ENCODE results near the gene ASCL1. TPM values are rescaled to one million over a fixed set of nuclear protein-coding genes. Genes with fewer than 3 reads are reported as not detected.

The ASCL1 gene
- total RNA-seq, 4 donors from 2014 or later: 0.15 to 0.54 TPM; not detected in 2

GRCh38 chr12:102965281-102966155, 8.0 kb downstream of the ASCL1 start:
- no peak for ATAC-seq
- TF ChIP-seq POLR2A (IDR thresholded peaks at IDR 0.05) (no peak), CTCF (IDR thresholded peaks at IDR 0.05) (no peak), EP300 (IDR thresholded peaks at IDR 0.05) (no peak), POLR2AphosphoS5 (IDR thresholded peaks at IDR 0.05) (no peak)
- WGBS, 2 donors (ENCODE audit: low coverage in 1 of 2): 1% methylated on average over 20 to 24 of the region's 38 CpGs
- H3K4me1 ChIP-seq: peaks cover 0 to 19% (median 0%) of the 10 kb centered on the region in 3 donors
- H3K27me3 ChIP-seq: peaks cover 90% of the 10 kb centered on the region
- no peaks in the 10 kb centered on the region for H3K36me3 ChIP-seq
- H3K9me3 ChIP-seq: peaks cover 0 to 15% (median 0%) of the 10 kb centered on the region in 3 donors
- H3K4me3 ChIP-seq: peak overlapping the region in 1 of 2 donors; percentile 11
- H3K27ac ChIP-seq: no peak overlapping the region

- Histone ChIP-seq H3K36me3 (no peaks in the 10 kb centered on the region), H3K4me1 (peaks cover 0 to 19% (median 0%) of the 10 kb centered on the region in 3 donors), H3K27ac (no peak overlapping the region), H3K9me3 (peaks cover 0 to 15% (median 0%) of the 10 kb centered on the region in 3 donors), H3K27me3 (peaks cover 87% of the 10 kb centered on the region), H3K4me3 (no peak overlapping the region)
- TF ChIP-seq EP300 (IDR thresholded peaks at IDR 0.05) (no peak), POLR2AphosphoS5 (IDR thresholded peaks at IDR 0.05) (no peak), POLR2A (IDR thresholded peaks at IDR 0.05) (no peak), CTCF (IDR thresholded peaks at IDR 0.05) (no peak)
- ATAC-seq: no peak
- 11 to 30% methylated on average over 5 to 6 of the region's 12 CpGs for WGBS, 2 donors (ENCODE audit: low coverage in 1 of 2)
These were observed 8.9 kb downstream of the ASCL1 start for GRCh38 chr12:102966200-102966863.

- ATAC-seq: no peak
- H3K36me3 ChIP-seq: no peaks in the 10 kb centered on the region
- H3K4me1 ChIP-seq: no peaks in the 10 kb centered on the region
- H3K27ac ChIP-seq: no peak overlapping the region
- no peaks in the 10 kb centered on the region for H3K9me3 ChIP-seq
- TF ChIP-seq POLR2AphosphoS5 (IDR thresholded peaks at IDR 0.05) (no peak), EP300 (IDR thresholded peaks at IDR 0.05) (no peak), CTCF (IDR thresholded peaks at IDR 0.05) (no peak), POLR2A (IDR thresholded peaks at IDR 0.05) (no peak)
- no peak overlapping the region for H3K4me3 ChIP-seq
- H3K27me3 ChIP-seq: peaks cover 44% of the 10 kb centered on the region
- WGBS, 2 donors (ENCODE audit: low coverage in 1 of 2): 0 to 27% methylated on average over 1 to 4 of the region's 4 CpGs
These were observed 13.3 kb downstream of the ASCL1 start for GRCh38 chr12:102970780-102971179.

DNA sequence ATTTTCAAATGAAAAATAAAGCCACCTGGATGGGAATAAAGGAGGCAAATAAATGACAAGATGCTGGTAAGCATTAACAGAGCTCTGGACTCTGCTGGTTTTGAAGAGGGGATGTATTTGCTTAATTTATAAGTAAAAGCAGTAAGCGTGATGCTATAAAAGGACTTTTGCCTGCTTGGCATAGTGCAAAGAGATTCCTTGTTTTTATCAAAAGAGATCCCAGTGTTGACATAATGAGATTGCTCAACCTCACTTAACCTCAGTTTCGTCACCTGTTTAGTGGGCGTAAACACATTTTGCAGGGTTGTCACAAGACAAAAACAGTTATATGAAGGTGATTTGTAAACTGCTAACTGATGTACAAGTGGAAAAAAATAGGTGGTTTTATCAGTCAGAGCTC, 13.8 kb downstream of the ASCL1 start:
- ATAC-seq: no peak
- H3K27me3 ChIP-seq: peaks cover 40% of the 10 kb centered on the region
- 65 to 82% methylated on average over 3 of the region's 3 CpGs for WGBS, 2 donors (ENCODE audit: low coverage in 1 of 2)
- no peak overlapping the region for H3K4me3 ChIP-seq
- no peak overlapping the region for H3K27ac ChIP-seq
- H3K36me3 ChIP-seq: no peaks in the 10 kb centered on the region
- H3K9me3 ChIP-seq: no peaks in the 10 kb centered on the region
- no peaks in the 10 kb centered on the region for H3K4me1 ChIP-seq
- TF ChIP-seq POLR2A (IDR thresholded peaks at IDR 0.05) (no peak), EP300 (IDR thresholded peaks at IDR 0.05) (no peak), CTCF (IDR thresholded peaks at IDR 0.05) (no peak), POLR2AphosphoS5 (IDR thresholded peaks at IDR 0.05) (no peak)

Data from gastroesophageal sphincter (tissue), 4 donors.